ENCODE results near the gene NANP. TPM values are rescaled to one million over a fixed set of nuclear protein-coding genes. Genes with fewer than 3 reads are reported as not detected.

NANP gene
- total and polyA plus RNA-seq, 2 donors (not counting 1 experiment from before 2014, with no cell fraction given), result 0.63 to 2.3 TPM

- Mint-ChIP-seq H3K27me3 (no peaks in the 10 kb centered on the region), H3K9me3 (ENCODE audit: insufficient read depth) (no peaks in the 10 kb centered on the region), H3K4me1 (no peaks in the 10 kb centered on the region), H3K27ac (no peak overlapping the region), H3K4me3 (no peak overlapping the region)
- ChIA-PET CTCF (no interaction called here), POLR2A (no interaction called here)
- Histone ChIP-seq H3K27ac (ENCODE audit: low read length in 2 of 2) (no peak overlapping the region), H2AFZ (ENCODE audit: insufficient read depth, low read depth, low read length, poor library complexity, severe bottlenecking) (no peak overlapping the region), H3K4me3 (ENCODE audit: control extremely low read depth in 1 of 5, extremely low read depth in 1 of 5, insufficient read depth in 1 of 5, low read depth in 2 of 5, low read length in 4 of 5) (no peak overlapping the region), H3K36me3 (replicated peaks in 1 of 2; ENCODE audit: control extremely low read depth in 1 of 2, control insufficient read depth in 1 of 2, extremely low read depth in 1 of 2, insufficient read depth in 2 of 2, low read length in 1 of 2) (no peaks in the 10 kb centered on the region), H3K9me3 (ENCODE audit: control extremely low read depth in 1 of 3, control insufficient read depth in 2 of 3, insufficient read depth in 1 of 3, low read length in 2 of 3) (peaks cover 0 to 3% (median 0%) of the 10 kb centered on the region in 3 donors), H3K4me1 (ENCODE audit: control insufficient read depth in 2 of 2, insufficient read depth in 2 of 2, low read length in 2 of 2) (no peaks in the 10 kb centered on the region), H3K4me2 (replicated peaks; ENCODE audit: low read depth, low read length, poor library complexity, severe bottlenecking) (no peak overlapping the region), H3K27me3 (replicated peaks in 1 of 4; ENCODE audit: control extremely low read depth in 1 of 4, control insufficient read depth in 3 of 4, insufficient read depth in 4 of 4, low read length in 3 of 4) (no peaks in the 10 kb centered on the region), H3K9ac (ENCODE audit: low read length) (no peak overlapping the region), H4K20me1 (ENCODE audit: control insufficient read depth, insufficient read depth, low read length, poor library complexity, severe bottlenecking) (no peaks in the 10 kb centered on the region), H3K79me2 (ENCODE audit: control insufficient read depth, insufficient read depth, low read length) (no peaks in the 10 kb centered on the region)
- no peak for ATAC-seq (ENCODE audit: low read depth)
- intact Hi-C loops (cut with micrococcal nuclease), result no loop called here
- TF ChIP-seq, protein P1, sequence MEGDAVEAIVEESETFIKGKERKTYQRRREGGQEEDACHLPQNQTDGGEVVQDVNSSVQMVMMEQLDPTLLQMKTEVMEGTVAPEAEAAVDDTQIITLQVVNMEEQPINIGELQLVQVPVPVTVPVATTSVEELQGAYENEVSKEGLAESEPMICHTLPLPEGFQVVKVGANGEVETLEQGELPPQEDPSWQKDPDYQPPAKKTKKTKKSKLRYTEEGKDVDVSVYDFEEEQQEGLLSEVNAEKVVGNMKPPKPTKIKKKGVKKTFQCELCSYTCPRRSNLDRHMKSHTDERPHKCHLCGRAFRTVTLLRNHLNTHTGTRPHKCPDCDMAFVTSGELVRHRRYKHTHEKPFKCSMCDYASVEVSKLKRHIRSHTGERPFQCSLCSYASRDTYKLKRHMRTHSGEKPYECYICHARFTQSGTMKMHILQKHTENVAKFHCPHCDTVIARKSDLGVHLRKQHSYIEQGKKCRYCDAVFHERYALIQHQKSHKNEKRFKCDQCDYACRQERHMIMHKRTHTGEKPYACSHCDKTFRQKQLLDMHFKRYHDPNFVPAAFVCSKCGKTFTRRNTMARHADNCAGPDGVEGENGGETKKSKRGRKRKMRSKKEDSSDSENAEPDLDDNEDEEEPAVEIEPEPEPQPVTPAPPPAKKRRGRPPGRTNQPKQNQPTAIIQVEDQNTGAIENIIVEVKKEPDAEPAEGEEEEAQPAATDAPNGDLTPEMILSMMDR (IDR thresholded peaks at IDR 0.05), result no peak
- no peak for TF ChIP-seq EZH2 (IDR thresholded peaks at IDR 0.05; ENCODE audit: borderline replicate concordance, insufficient read depth, low read depth, low read length, poor library complexity, severe bottlenecking)
- WGBS (ENCODE audit: insufficient coverage), result no CpG with 5 or more reads among the region's 2 CpGs
- DNase-seq, result no peak
Measured at GRCh38 chr20:25567286-25567685, 56.5 kb downstream of the NANP start.

- Mint-ChIP-seq H3K4me3 (no peak overlapping the region), H3K4me1 (no peaks in the 10 kb centered on the region), H3K27ac (no peak overlapping the region), H3K9me3 (ENCODE audit: insufficient read depth) (no peaks in the 10 kb centered on the region), H3K27me3 (no peaks in the 10 kb centered on the region)
- no peak overlapping the region for H3K9ac ChIP-seq (ENCODE audit: low read length)
- H3K4me2 ChIP-seq (replicated peaks; ENCODE audit: low read depth, low read length, poor library complexity, severe bottlenecking), result no peak overlapping the region
- H3K4me1 ChIP-seq (ENCODE audit: control insufficient read depth in 2 of 2, insufficient read depth in 2 of 2, low read length in 2 of 2), result no peaks in the 10 kb centered on the region
- ATAC-seq (ENCODE audit: low read depth) (no peak), DNase-seq (no peak)
- intact Hi-C loops (cut with micrococcal nuclease), result no loop called here
- H2AFZ ChIP-seq (ENCODE audit: insufficient read depth, low read depth, low read length, poor library complexity, severe bottlenecking), result no peak overlapping the region
- H3K27ac ChIP-seq (ENCODE audit: low read length in 2 of 2), result no peak overlapping the region
- H3K4me3 ChIP-seq (ENCODE audit: control extremely low read depth in 1 of 5, extremely low read depth in 1 of 5, insufficient read depth in 1 of 5, low read depth in 2 of 5, low read length in 4 of 5), result no peak overlapping the region
- H3K79me2 ChIP-seq (ENCODE audit: control insufficient read depth, insufficient read depth, low read length), result no peaks in the 10 kb centered on the region
- peaks cover 0 to 3% (median 0%) of the 10 kb centered on the region in 3 donors for H3K9me3 ChIP-seq (ENCODE audit: control extremely low read depth in 1 of 3, control insufficient read depth in 2 of 3, insufficient read depth in 1 of 3, low read length in 2 of 3)
- ChIA-PET CTCF (no interaction called here), POLR2A (no interaction called here)
- TF ChIP-seq, protein P1 (IDR thresholded peaks at IDR 0.05), result no peak
- no peak for TF ChIP-seq EZH2 (IDR thresholded peaks at IDR 0.05; ENCODE audit: borderline replicate concordance, insufficient read depth, low read depth, low read length, poor library complexity, severe bottlenecking)
- no peaks in the 10 kb centered on the region for H3K36me3 ChIP-seq (replicated peaks in 1 of 2; ENCODE audit: control extremely low read depth in 1 of 2, control insufficient read depth in 1 of 2, extremely low read depth in 1 of 2, insufficient read depth in 2 of 2, low read length in 1 of 2)
- WGBS (ENCODE audit: insufficient coverage), result 100% methylated on average over 1 of the region's 2 CpGs
- H3K27me3 ChIP-seq (replicated peaks in 1 of 4; ENCODE audit: control extremely low read depth in 1 of 4, control insufficient read depth in 3 of 4, insufficient read depth in 4 of 4, low read length in 3 of 4), result no peaks in the 10 kb centered on the region
- H4K20me1 ChIP-seq (ENCODE audit: control insufficient read depth, insufficient read depth, low read length, poor library complexity, severe bottlenecking), result no peaks in the 10 kb centered on the region
Measured at GRCh38 chr20:25566821-25567220, 57.0 kb downstream of the NANP start.
